T1000 (cell line): ENCODE data around the gene NUB1.
A peak's percentile ranks its signal among the peaks of the same experiment; 100 is the strongest.

ENCODE experiments used
- DNase-seq: peaks from one replicate; lab custom pipeline; 2025; ENCODE audit warnings: mixed read lengths; lab: John Stamatoyannopoulos, UW

NUB1 gene

GRCh38 chr7:151423936-151424335, 82.3 kb downstream of the NUB1 start:
- DNase-seq: no peak

- DNase-seq: no peak
Observed at GRCh38 chr7:151424799-151425198, 83.2 kb downstream of the NUB1 start.

- DNase-seq: no peak
Observed at GRCh38 chr7:151425670-151426440, 84.2 kb downstream of the NUB1 start.

- peak; percentile 73 for DNase-seq
Observed at GRCh38 chr7:151426441-151426903, 84.9 kb downstream of the NUB1 start.

GRCh38 chr7:151426904-151427704, 85.5 kb downstream of the NUB1 start:
- DNase-seq: no peak

- no peak for DNase-seq
Observed at GRCh38 chr7:151427705-151428377, 86.2 kb downstream of the NUB1 start.
